ENCODE results near the gene MYO9B.

Gene MYO9B

GRCh38 chr19:17061691-17062090 is 13.9 kb upstream of the MYO9B start:
- DNase-seq (ENCODE audit: low spot score): no peak

- DNase-seq (ENCODE audit: low spot score): no peak
Measured at GRCh38 chr19:17063428-17063827, 12.1 kb upstream of the MYO9B start.

DNA sequence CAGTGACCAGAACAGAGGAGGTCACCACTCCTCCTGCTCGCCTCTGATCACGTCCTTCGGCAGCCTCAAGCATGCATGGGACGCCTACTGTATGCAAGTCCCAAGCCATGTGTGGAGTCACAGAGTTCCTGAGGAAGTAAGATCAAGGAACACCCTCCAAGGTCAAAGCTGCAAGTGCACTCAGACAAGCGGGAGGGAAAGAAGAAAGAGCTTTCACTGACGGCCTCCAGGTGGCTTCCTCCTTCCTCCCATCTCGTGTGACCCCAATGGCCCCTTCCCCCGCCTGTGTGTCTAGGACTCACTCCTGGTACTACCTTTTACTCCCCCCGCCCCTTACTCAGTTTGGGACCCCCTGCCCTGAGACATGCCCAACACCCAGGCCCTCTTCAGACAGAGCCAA is 6.4 kb upstream of the MYO9B start:
- DNase-seq (ENCODE audit: low spot score): no peak

DNA sequence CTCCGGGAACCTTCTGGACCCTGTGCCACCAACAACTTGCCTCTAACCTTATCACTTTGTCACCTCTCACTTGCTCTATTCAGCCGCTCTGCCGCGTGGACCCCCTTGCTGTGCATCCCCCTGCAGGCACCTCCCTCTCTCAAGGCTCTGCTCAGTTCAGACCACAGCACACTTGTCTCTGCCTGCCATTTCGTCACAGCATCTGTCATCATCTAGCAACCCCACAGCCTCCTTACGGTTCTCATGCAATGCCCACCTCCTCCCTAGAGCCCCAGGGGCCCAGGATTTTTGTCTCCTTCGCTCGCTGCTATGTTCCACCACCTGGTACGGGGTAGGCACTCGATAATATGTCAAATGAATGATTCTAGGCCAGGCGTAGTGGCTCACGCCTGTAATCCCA is 5.2 kb upstream of the MYO9B start:
- DNase-seq (ENCODE audit: low spot score): no peak

DNA sequence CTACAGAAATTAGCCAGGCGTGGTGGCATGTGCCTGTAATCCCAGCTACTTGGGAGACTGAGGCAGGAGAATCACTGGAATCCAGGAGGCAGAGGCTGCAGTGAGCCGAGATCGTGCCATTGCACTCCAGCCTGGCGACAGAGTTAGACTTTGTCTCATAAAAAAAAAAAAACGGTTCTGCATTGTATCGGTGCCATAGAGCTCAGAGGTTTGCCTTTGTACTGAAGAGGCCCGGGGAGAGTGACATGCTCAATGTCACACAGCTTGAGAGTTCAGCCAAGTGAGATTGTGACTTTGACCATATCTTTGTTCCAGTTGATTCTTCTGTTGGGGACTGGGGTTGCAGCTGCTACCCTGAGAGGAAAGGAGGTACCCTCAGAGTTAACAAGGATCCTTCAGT is 4.7 kb upstream of the MYO9B start:
- DNase-seq (ENCODE audit: low spot score): no peak

GRCh38 chr19:17073869-17074633 is 1.5 kb upstream of the MYO9B start:
- DNase-seq (ENCODE audit: low spot score): no peak

DNA sequence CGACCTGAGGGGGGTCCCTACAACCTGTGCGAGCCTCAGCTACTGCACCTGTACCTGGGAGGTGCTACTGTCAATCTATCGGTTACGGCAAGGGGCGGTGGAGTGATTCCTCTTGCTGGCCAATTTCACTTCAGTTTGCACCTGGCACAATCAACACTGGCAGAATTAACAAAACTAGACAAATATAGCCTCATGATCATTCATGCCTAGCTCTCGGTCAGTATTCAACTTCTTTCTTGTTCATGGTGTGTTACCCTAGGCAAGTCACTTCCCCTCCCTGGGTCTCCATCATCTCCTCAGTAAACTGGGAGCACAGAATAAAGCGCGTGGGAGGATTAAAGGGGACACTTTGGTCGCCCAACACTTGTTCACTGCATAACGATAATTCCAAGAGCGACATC is 943 bp upstream of the MYO9B start:
- DNase-seq (ENCODE audit: low spot score): peak; percentile 68

- peak; percentile 41 for DNase-seq (ENCODE audit: low spot score)
Measured at GRCh38 chr19:17075864-17076542, 426 bp downstream of the MYO9B start.

DNA sequence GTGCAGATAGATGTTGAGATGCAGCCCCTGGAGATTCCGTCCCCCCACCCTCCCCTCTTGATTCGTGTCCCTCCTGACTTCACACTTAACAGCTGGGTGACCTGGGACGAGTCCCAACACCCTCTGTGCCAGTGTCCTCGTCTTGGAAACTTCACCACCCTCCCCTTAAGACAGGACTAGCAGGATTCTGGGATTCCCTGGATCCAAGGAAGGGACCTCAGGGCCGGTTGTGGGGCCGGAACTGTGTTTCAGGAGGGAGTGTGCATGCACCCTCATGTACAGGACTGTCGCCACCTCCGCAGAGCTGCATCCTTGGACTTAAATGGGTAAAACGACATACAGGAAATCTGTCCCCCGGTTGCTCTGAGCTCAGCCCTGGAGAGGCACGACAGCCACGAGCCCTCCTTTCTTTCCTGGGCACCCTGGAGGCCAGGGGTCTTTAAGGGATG is 990 bp downstream of the MYO9B start:
- DNase-seq (ENCODE audit: low spot score): no peak

GRCh38 chr19:17077447-17078028 is 2.0 kb downstream of the MYO9B start:
- no peak for DNase-seq (ENCODE audit: low spot score)

GRCh38 chr19:17078036-17078919 is 2.7 kb downstream of the MYO9B start:
- no peak for DNase-seq (ENCODE audit: low spot score)

DNA sequence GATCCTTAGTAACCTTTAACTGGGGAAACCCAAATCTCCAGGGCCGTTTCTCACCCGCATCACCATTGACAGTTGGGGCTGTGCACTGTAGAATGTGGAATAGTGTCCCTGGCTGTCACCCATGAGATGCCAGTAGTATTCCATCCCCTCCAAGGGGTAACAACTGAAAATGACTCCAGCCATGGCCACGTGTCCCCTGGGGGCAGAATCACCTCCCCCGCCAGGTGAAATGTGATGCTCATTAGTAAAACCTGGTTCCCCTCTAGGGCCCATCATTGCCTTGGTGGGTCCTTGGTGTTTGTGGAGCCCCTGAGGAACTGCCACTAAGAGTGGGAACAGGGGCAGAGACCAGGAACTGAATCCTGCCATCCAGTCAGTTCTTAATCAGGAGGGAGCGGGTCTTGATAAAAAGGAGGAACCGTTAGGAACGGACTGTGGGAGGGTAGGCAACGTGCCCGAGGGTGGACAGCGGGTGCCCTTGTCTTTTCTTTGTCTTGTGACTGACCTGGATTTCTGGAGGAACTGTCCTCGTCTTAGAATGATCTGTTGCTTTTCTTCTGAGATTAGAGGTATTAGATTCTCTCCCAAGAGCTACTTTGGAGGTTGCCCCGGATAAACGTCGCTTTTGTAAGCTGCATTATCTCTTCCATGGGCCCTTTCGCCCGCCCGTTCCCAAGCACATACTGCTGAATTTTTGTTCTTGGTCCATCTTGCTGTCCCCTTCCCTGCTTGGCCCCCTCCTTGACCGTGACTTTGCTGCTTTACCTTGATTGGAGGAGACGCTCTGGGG is 3.5 kb downstream of the MYO9B start:
- no peak for DNase-seq (ENCODE audit: low spot score)

DNA sequence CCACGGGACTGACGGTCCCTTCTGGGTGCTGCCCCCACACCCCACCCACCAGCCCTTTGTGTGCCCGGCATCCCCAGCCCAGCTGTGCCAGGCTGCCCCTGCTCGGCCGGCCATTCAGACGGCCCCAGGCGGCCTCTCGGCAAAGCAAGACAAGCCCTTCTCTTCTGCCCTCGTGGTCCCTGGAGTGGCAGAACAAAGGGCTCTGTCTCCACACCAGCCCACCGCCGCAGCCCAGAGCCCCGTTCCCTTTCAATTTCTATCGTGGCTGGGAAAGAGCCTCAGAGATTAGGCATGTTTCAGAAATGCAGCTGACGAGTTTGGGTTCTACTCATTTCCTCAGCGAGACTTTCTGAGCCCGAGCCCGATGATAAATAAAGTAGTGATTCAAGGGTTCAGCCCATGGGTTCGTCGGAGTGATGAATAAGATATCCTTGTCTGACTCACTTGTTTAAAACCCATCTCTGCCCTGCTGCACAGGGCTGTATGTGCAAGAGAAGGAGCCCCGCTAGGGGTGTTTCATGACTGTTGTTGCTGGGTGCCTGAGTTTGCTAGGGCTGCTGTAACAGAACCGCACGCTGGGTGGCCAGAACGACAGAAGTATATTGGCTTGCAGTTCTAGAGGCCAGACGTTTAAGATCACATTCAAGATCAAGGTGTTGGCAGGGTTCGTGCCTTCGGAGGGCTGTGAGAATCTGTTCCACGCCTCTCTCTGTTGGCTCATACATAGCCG is 4.3 kb downstream of the MYO9B start:
- peak; percentile 69 for DNase-seq (ENCODE audit: low spot score)

DNA sequence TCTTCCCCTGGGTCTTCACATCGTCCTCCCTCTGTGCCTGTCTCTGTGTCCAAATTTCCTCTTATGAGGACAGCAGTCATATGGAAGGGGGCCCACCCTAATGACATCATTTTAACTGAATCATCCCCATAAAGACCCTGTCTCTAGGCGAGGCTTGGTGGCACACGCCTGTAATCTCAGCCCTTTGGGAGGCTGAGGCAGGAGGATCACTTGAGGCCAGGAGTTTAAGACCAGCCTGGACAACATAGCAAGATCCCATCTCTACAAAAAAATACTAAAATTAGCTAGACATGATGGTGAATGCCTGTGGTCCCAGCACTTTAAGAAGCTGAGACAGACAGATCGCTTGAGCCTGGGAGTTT is 4.8 kb downstream of the MYO9B start:
- DNase-seq (ENCODE audit: low spot score): no peak

GRCh38 chr19:17081672-17082630 is 6.4 kb downstream of the MYO9B start:
- DNase-seq (ENCODE audit: low spot score): peak; percentile 33

DNA sequence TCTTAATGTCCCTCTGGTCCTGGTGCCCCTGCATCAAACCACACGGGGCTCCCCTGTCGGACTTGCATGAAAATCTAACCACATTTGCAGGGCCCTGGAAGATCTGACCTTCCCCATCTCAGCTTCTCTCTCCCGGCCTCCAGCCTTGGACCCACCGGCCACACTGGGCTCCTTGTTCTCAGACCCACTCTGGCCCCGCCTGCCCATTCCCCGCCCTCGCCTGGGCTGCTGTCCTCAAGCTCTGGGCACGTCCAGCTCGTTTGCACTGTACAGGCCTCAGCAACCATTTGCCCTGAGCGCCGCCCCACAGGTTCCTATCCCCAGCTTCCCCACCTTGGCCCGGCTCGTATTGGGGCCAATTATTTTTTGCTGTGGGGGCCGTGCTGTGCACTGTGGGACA is 10.5 kb downstream of the MYO9B start:
- DNase-seq (ENCODE audit: low spot score): no peak

DNA sequence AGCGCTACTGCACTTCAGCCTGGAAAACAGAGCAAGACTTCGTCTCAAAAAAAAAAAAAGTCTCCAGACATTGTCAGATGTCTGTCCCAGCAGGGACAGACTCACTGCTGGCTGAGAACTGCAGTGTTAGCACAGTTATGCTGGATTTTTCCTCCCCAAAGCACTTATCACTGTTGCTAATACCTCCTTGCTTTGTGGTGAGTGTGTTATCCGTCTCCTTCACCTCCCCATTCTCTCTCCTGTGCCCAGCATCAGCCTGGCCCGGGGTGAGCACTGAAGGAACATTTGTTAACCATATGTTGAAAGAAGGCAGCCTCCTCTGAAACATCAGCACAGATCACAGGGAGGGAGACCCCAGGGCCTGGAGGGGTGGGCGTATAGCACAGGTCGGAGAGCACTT is 11.3 kb downstream of the MYO9B start:
- no peak for DNase-seq (ENCODE audit: low spot score)

- no peak for DNase-seq (ENCODE audit: low spot score)
Measured at GRCh38 chr19:17088552-17088951, 13.0 kb downstream of the MYO9B start.

DNA sequence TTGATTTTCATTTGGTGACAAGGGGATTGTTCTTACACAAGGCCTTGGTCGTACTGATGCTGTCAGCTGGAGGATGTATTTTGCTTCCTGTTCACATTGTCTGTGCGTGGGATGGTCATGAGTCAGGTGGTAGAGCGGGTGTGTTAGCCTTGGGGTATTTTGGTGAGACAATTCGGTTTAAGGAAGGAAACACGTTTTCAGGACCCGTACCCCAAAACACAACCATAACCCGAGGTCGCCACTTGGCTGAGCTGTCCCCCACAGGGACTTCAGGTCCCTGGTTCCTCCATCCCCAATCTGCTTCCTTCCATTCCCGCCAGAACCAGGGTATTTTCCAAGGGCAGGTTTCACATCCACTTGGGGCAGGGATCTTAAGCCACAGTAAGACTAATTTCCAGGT is 15.0 kb downstream of the MYO9B start:
- DNase-seq (ENCODE audit: low spot score): no peak

Measured in germinal center (tissue), 1 donor.